Type B pancreatic cell (in vitro differentiated cells): Measurements from ENCODE around the gene SMAD5. TPM values are rescaled to one million over a fixed set of nuclear protein-coding genes. Genes with fewer than 3 reads are reported as not detected.

ENCODE experiments used
- DNase-seq: peaks from one replicate; pipeline ENCODE4 v3.0.0; 2021; ENCODE audit warnings: mixed read lengths; ENCODE audit not compliant: unreplicated experiment; ENCODE audit errors: extremely low spot score
- H3K27ac Mint-ChIP-seq: 2 replicates; pipeline ENCODE4 v1.8.0; 2021; ENCODE audit warnings: mild to moderate bottlenecking, mixed read lengths
- H3K27me3 Mint-ChIP-seq: 2 replicates; pipeline ENCODE4 v1.8.0; 2021; ENCODE audit warnings: mixed read lengths
- H3K36me3 Mint-ChIP-seq: 2 replicates; pipeline ENCODE4 v1.8.0; 2021; ENCODE audit warnings: mixed read lengths
- H3K4me1 Mint-ChIP-seq: one replicate; pipeline ENCODE4 v1.8.0; 2021; ENCODE audit warnings: mixed read lengths; ENCODE audit not compliant: unreplicated experiment
- H3K4me3 Mint-ChIP-seq: 2 replicates; pipeline ENCODE4 v1.8.0; 2021; ENCODE audit warnings: mild to moderate bottlenecking, mixed read lengths
- H3K9me3 Mint-ChIP-seq: 2 replicates; pipeline ENCODE4 v1.8.0; 2021; ENCODE audit warnings: mixed read lengths
- CTCF ChIP-seq: fragments of 200-600 bp; sonication (generic); conservative IDR thresholded peaks from 2 replicates; pipeline ENCODE4 v1.5.0; 2021; ENCODE audit warnings: antibody characterized with exemption, mild to moderate bottlenecking
- total RNA-seq: library from RNA; stranded (reverse); gene quantifications from 2 replicates; pipeline ENCODE4 v1.2.1, GENCODE V29; 2021; ENCODE audit warnings: low replicate concordance

The SMAD5 gene
- total RNA-seq, 1 donor from 2014 or later: 80.0 TPM

GRCh38 chr5:136108766-136109165, 23.9 kb upstream of the SMAD5 start:
- no peaks in the 10 kb centered on the region for H3K27me3 Mint-ChIP-seq
- H3K4me1 Mint-ChIP-seq: peaks cover 30% of the 10 kb centered on the region
- TF ChIP-seq CTCF: no peak
- no peaks in the 10 kb centered on the region for H3K36me3 Mint-ChIP-seq
- DNase-seq: no peak
- H3K9me3 Mint-ChIP-seq: peaks cover 5% of the 10 kb centered on the region
- no peak overlapping the region for H3K4me3 Mint-ChIP-seq
- H3K27ac Mint-ChIP-seq: no peak overlapping the region

- TF ChIP-seq CTCF: no peak
- Mint-ChIP-seq H3K4me1 (peaks cover 24% of the 10 kb centered on the region), H3K27ac (no peak overlapping the region), H3K27me3 (no peaks in the 10 kb centered on the region), H3K9me3 (peaks cover 5% of the 10 kb centered on the region), H3K4me3 (no peak overlapping the region), H3K36me3 (no peaks in the 10 kb centered on the region)
- DNase-seq: no peak
Measured at GRCh38 chr5:136109453-136110135, 23.1 kb upstream of the SMAD5 start.

- no peak for TF ChIP-seq CTCF
- H3K27ac Mint-ChIP-seq: no peak overlapping the region
- H3K27me3 Mint-ChIP-seq: peaks cover 3% of the 10 kb centered on the region
- H3K4me1 Mint-ChIP-seq: peaks cover 12% of the 10 kb centered on the region
- DNase-seq: no peak
- H3K9me3 Mint-ChIP-seq: peaks cover 5% of the 10 kb centered on the region
- no peaks in the 10 kb centered on the region for H3K36me3 Mint-ChIP-seq
- no peak overlapping the region for H3K4me3 Mint-ChIP-seq
Measured at GRCh38 chr5:136113606-136114005, 19.0 kb upstream of the SMAD5 start.

GRCh38 chr5:136114414-136115125, 18.1 kb upstream of the SMAD5 start:
- Mint-ChIP-seq H3K4me3 (no peak overlapping the region), H3K4me1 (peaks cover 6% of the 10 kb centered on the region), H3K27me3 (peaks cover 3% of the 10 kb centered on the region), H3K9me3 (peaks cover 5% of the 10 kb centered on the region), H3K36me3 (no peaks in the 10 kb centered on the region), H3K27ac (no peak overlapping the region)
- no peak for DNase-seq
- TF ChIP-seq CTCF: no peak

GRCh38 chr5:136115183-136115865, 17.3 kb upstream of the SMAD5 start:
- no peak for DNase-seq
- H3K9me3 Mint-ChIP-seq: peaks cover 5% of the 10 kb centered on the region
- H3K27me3 Mint-ChIP-seq: peaks cover 3% of the 10 kb centered on the region
- no peak for TF ChIP-seq CTCF
- peaks cover 4% of the 10 kb centered on the region for H3K4me1 Mint-ChIP-seq
- H3K36me3 Mint-ChIP-seq: no peaks in the 10 kb centered on the region
- no peak overlapping the region for H3K27ac Mint-ChIP-seq
- no peak overlapping the region for H3K4me3 Mint-ChIP-seq
